Measurements from ENCODE around the gene TOMM5.
"Not testable (repeated sequence)": the region's sequence is repeated elsewhere in the genome, so short reads cannot be mapped to it uniquely, and the experiment has no call there.

TOMM5 gene

GRCh38 chr9:37611014-37611413 lies 18.6 kb upstream of the TOMM5 start:
- DNase-seq = no peak

GRCh38 chr9:37609735-37610397 lies 17.5 kb upstream of the TOMM5 start:
- DNase-seq = no peak

- no peak for DNase-seq
Observed at GRCh38 chr9:37608250-37608649, 15.9 kb upstream of the TOMM5 start.

GRCh38 chr9:37604296-37604695 lies 11.9 kb upstream of the TOMM5 start:
- no peak for DNase-seq

- no peak for DNase-seq
Observed at GRCh38 chr9:37602817-37603216, 10.4 kb upstream of the TOMM5 start.

- DNase-seq = not testable (repeated sequence)
Observed at GRCh38 chr9:37602061-37602460, 9.7 kb upstream of the TOMM5 start.

- DNase-seq = no peak
Observed at GRCh38 chr9:37596504-37596903, 4.1 kb upstream of the TOMM5 start.

- no peak for DNase-seq
Observed at GRCh38 chr9:37593883-37594448, 1.6 kb upstream of the TOMM5 start.

- DNase-seq = no peak
Observed at GRCh38 chr9:37587521-37587920, 4.9 kb downstream of the TOMM5 start.

- no peak for DNase-seq
Observed at GRCh38 chr9:37583522-37584121, 8.8 kb downstream of the TOMM5 start.

- no peak for DNase-seq
Observed at GRCh38 chr9:37582548-37583157, 9.7 kb downstream of the TOMM5 start.

- peak; percentile 50 for DNase-seq
Observed at GRCh38 chr9:37575921-37576721, 16.3 kb downstream of the TOMM5 start, which contains the start of gene FBXO10. TSS of gene FBXO10 (minus strand) at chr9:37576380. CDS start at chr9:37541768, 34,612 bp downstream.

- DNase-seq = no peak
Observed at GRCh38 chr9:37575511-37575914, 16.9 kb downstream of the TOMM5 start.

- DNase-seq = no peak
Observed at GRCh38 chr9:37575001-37575400, 17.4 kb downstream of the TOMM5 start.

GRCh38 chr9:37574241-37574721 lies 18.1 kb downstream of the TOMM5 start:
- DNase-seq = no peak

- DNase-seq = no peak
Observed at GRCh38 chr9:37571282-37571681, 21.1 kb downstream of the TOMM5 start.

GRCh38 chr9:37566716-37567115 lies 25.7 kb downstream of the TOMM5 start:
- no peak for DNase-seq

- DNase-seq = no peak
Observed at GRCh38 chr9:37565661-37566618, 26.5 kb downstream of the TOMM5 start.

- DNase-seq = no peak
Observed at GRCh38 chr9:37564916-37565315, 27.5 kb downstream of the TOMM5 start.

GRCh38 chr9:37563806-37564513 lies 28.4 kb downstream of the TOMM5 start:
- no peak for DNase-seq

GRCh38 chr9:37562826-37563225 lies 29.6 kb downstream of the TOMM5 start:
- no peak for DNase-seq

All from activated CD4-positive, alpha-beta T cell treated with anti-CD3 and anti-CD28 coated beads for 48 hours (primary cell).